Measurements from ENCODE around the gene SPTBN4.

GRCh38 chr19:40567040-40567749 is 100.4 kb downstream of the SPTBN4 start:
- no peak for TF ChIP-seq EZH2phosphoT487 (conservative IDR thresholded peaks at IDR 0.05; ENCODE audit: low read length)
- no peak for TF ChIP-seq CTCF (IDR thresholded peaks at IDR 0.05; ENCODE audit: insufficient read depth, low read length, poor library complexity, severe bottlenecking)

Measured in SU-DHL-6 (cell line).